NCI-H510A (cell line): ENCODE data around the gene IL12B.
"Not testable (repeated sequence)": the region's sequence is repeated elsewhere in the genome, so short reads cannot be mapped to it uniquely, and the experiment has no call there.

Source experiments
- DNase-seq: peaks from one replicate; lab custom pipeline; 2025; lab: John Stamatoyannopoulos, UW

Gene IL12B

GRCh38 chr5:159332800-159333544 is 2.7 kb upstream of the IL12B start:
- DNase-seq: no peak

- DNase-seq: peak; percentile 12
These were observed 1.0 kb upstream of the IL12B start for GRCh38 chr5:159331093-159331973.

GRCh38 chr5:159324986-159325385 is 5.3 kb downstream of the IL12B start:
- no peak for DNase-seq

GRCh38 chr5:159324102-159324755 is 6.1 kb downstream of the IL12B start:
- no peak for DNase-seq

- DNase-seq: no peak
These were observed 8.1 kb downstream of the IL12B start for GRCh38 chr5:159322180-159322579.

- no peak for DNase-seq
These were observed 10.5 kb downstream of the IL12B start for GRCh38 chr5:159319832-159320231.

GRCh38 chr5:159319363-159319762 is 10.9 kb downstream of the IL12B start:
- no peak for DNase-seq

GRCh38 chr5:159318448-159318847 is 11.8 kb downstream of the IL12B start:
- DNase-seq: no peak

- no peak for DNase-seq
These were observed 12.4 kb downstream of the IL12B start for GRCh38 chr5:159317849-159318248.

GRCh38 chr5:159316519-159317383 is 13.5 kb downstream of the IL12B start:
- peak; percentile 4 for DNase-seq

GRCh38 chr5:159313197-159313596 is 17.1 kb downstream of the IL12B start:
- no peak for DNase-seq

GRCh38 chr5:159311063-159311462 is 19.2 kb downstream of the IL12B start:
- no peak for DNase-seq

GRCh38 chr5:159310511-159310910 is 19.8 kb downstream of the IL12B start:
- DNase-seq: peak; percentile 2

- DNase-seq: no peak
These were observed 20.4 kb downstream of the IL12B start for GRCh38 chr5:159309689-159310433.

- no peak for DNase-seq
These were observed 25.2 kb downstream of the IL12B start for GRCh38 chr5:159304961-159305595.

- no peak for DNase-seq
These were observed 27.0 kb downstream of the IL12B start for GRCh38 chr5:159303286-159303685.

- not testable (repeated sequence) for DNase-seq
These were observed 28.1 kb downstream of the IL12B start for GRCh38 chr5:159301929-159302860.

GRCh38 chr5:159301466-159301865 is 28.8 kb downstream of the IL12B start:
- no peak for DNase-seq

GRCh38 chr5:159297300-159297699 is 33.0 kb downstream of the IL12B start:
- DNase-seq: not testable (repeated sequence)
